Neuronal stem cell (in vitro differentiated cells): ENCODE data around the gene PRXL2A.

ENCODE experiments used
- DNase-seq: peaks from one replicate; pipeline ENCODE4 v3.0.0-alpha.2; 2013; ENCODE audit warnings: low spot score
- H2AFZ ChIP-seq: one replicate; pipeline ENCODE4 v1.6.1; 2013; ENCODE audit warnings: mild to moderate bottlenecking, low read length, inconsistent platforms
- H2AK5ac ChIP-seq: 2 replicates; pipeline ENCODE4 v1.6.1; 2013; ENCODE audit warnings: low read depth, mild to moderate bottlenecking, inconsistent platforms, low read length, moderate library complexity, mixed read lengths
- H2BK120ac ChIP-seq: 2 replicates; pipeline ENCODE4 v1.6.1; 2013; ENCODE audit warnings: low read depth, mild to moderate bottlenecking, inconsistent platforms, low read length, moderate library complexity, mixed read lengths
- H2BK12ac ChIP-seq: one replicate; pipeline ENCODE4 v1.6.1; 2013; ENCODE audit warnings: low read length, inconsistent platforms
- H2BK15ac ChIP-seq: 2 replicates; pipeline ENCODE4 v1.6.1; 2013; ENCODE audit warnings: mild to moderate bottlenecking, low read length, inconsistent platforms, mixed read lengths
- H2BK5ac ChIP-seq: one replicate; pipeline ENCODE4 v1.6.1; 2013; ENCODE audit warnings: inconsistent platforms, mild to moderate bottlenecking, low read length, moderate library complexity
- H3K14ac ChIP-seq: one replicate; pipeline ENCODE4 v1.6.1; 2013; ENCODE audit warnings: low read length, inconsistent platforms
- H3K18ac ChIP-seq: 2 replicates; pipeline ENCODE4 v1.6.1; 2013; ENCODE audit warnings: low read length, inconsistent platforms
- H3K23ac ChIP-seq: 2 replicates; pipeline ENCODE4 v1.6.1; 2013; ENCODE audit warnings: low read depth, mild to moderate bottlenecking, mixed read lengths, low read length, inconsistent platforms; ENCODE audit not compliant: poor library complexity
- H3K27ac ChIP-seq: replicated peaks from 3 replicates; pipeline ENCODE4 v1.5.1; 2013; ENCODE audit warnings: low read length, inconsistent platforms
- H3K27me3 ChIP-seq, 3 experiments: 2 replicates each; pipeline ENCODE4 v1.6.1; 2013; ENCODE audit warnings: low read length in 3 of 3, mild to moderate bottlenecking in 2 of 3, inconsistent platforms in 1 of 3, low read depth in 1 of 3, mixed read lengths in 1 of 3, moderate library complexity in 1 of 3; ENCODE audit not compliant: control insufficient read depth in 3 of 3, insufficient read depth in 3 of 3
- H3K36me3 ChIP-seq, 2 donors: replicated peaks in 1 of 2; 2 replicates each; pipeline ENCODE4 v1.6.1; 2013; ENCODE audit warnings: low read length in 2 of 2; ENCODE audit not compliant: control insufficient read depth in 2 of 2, insufficient read depth in 2 of 2
- H3K4ac ChIP-seq: 2 replicates; pipeline ENCODE4 v1.6.1; 2013; ENCODE audit warnings: inconsistent platforms, mild to moderate bottlenecking, low read length, moderate library complexity
- H3K4me1 ChIP-seq, 2 donors: 1 replicate in 1 of 2; 2 replicates in 1 of 2; pipeline ENCODE4 v1.6.1; 2013; ENCODE audit warnings: low read length in 2 of 2, low read depth in 1 of 2; ENCODE audit not compliant: control insufficient read depth in 2 of 2, insufficient read depth in 1 of 2
- H3K4me2 ChIP-seq: one replicate; pipeline ENCODE4 v1.6.1; 2013; ENCODE audit warnings: mild to moderate bottlenecking, low read length, inconsistent platforms; ENCODE audit not compliant: insufficient read depth, poor library complexity, severe bottlenecking
- H3K4me3 ChIP-seq, 2 donors: 2 replicates each; pipeline ENCODE4 v1.5.1; 2013; ENCODE audit warnings: low read length in 2 of 2, mild to moderate bottlenecking in 2 of 2, inconsistent platforms in 1 of 2, moderate library complexity in 1 of 2
- H3K79me1 ChIP-seq: one replicate; pipeline ENCODE4 v1.6.1; 2013; ENCODE audit warnings: low read depth, mild to moderate bottlenecking, inconsistent platforms, low read length, moderate library complexity
- H3K9ac ChIP-seq: one replicate; pipeline ENCODE4 v1.6.1; 2013; ENCODE audit warnings: mild to moderate bottlenecking, low read depth, low read length, inconsistent platforms; ENCODE audit not compliant: poor library complexity
- H3K9me3 ChIP-seq, 2 donors: replicated peaks in 1 of 2; 2 replicates each; pipeline versions ENCODE3 to v1.6.1; 2013; ENCODE audit warnings: low read length in 2 of 2, mild to moderate bottlenecking in 2 of 2, inconsistent platforms in 1 of 2, low read depth in 1 of 2, mixed read lengths in 1 of 2, moderate library complexity in 1 of 2; ENCODE audit not compliant: control insufficient read depth in 2 of 2, insufficient read depth in 1 of 2
- H4K8ac ChIP-seq: one replicate; pipeline ENCODE4 v1.6.1; 2013; ENCODE audit warnings: low read depth, mild to moderate bottlenecking, inconsistent platforms, low read length, moderate library complexity
- H4K91ac ChIP-seq: one replicate; pipeline ENCODE4 v1.6.1; 2013; ENCODE audit warnings: low read length, low read depth, mild to moderate bottlenecking, inconsistent platforms; ENCODE audit not compliant: poor library complexity
- WGBS, 2 donors: extraction: QIAGEN DNeasy Blood & Tissue Kit; methylation state at CpG; one replicate each; pipeline ENCODE4 v1.1.7; 2013; ENCODE audit warnings: missing lambda C conversion rate in 2 of 2, mixed read lengths in 1 of 2; ENCODE audit not compliant: insufficient read length in 2 of 2, insufficient replicate concordance in 1 of 2; ENCODE audit errors: extremely low coverage in 2 of 2; 5-methylcytosine and 5-hydroxymethylcytosine counted together

PRXL2A gene

DNA sequence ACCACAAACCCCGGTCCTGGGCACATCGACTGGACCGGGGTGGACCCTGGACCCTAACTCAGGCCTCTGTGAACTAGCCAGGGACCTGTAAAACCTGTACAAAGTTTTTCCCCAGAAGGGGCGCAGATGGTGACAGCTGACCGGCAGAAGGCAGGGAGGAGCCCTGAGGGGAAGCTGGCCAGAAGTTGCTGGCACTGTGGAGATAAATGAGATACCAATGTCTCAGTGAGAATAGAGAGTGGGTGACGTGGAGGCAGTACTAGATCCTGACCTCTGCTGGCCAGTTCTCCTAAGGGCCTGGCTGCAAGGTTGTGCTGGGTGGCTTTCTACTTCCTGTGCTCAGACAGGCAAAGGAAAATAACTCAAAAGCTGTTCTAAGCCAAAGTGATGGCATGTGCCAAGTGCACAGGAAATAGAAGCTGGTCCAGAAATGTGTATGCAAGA is 35.2 kb downstream of the PRXL2A start:
- no peak for DNase-seq
- no peaks in the 10 kb centered on the region for H3K79me1 ChIP-seq
- H3K9me3 ChIP-seq, result no peaks in the 10 kb centered on the region
- no peak overlapping the region for H2BK12ac ChIP-seq
- H2BK5ac ChIP-seq, result no peak overlapping the region
- no peak overlapping the region for H3K18ac ChIP-seq
- no peak overlapping the region for H2AK5ac ChIP-seq
- H2BK15ac ChIP-seq, result no peak overlapping the region
- no peak overlapping the region for H3K4me2 ChIP-seq
- no peak overlapping the region for H4K8ac ChIP-seq
- no peaks in the 10 kb centered on the region for H3K36me3 ChIP-seq
- WGBS, 2 donors, result no CpG with 5 or more reads among the region's 6 CpGs
- no peak overlapping the region for H4K91ac ChIP-seq
- no peak overlapping the region for H3K23ac ChIP-seq
- peak overlapping the region; percentile 85 for H2AFZ ChIP-seq
- no peak overlapping the region for H3K4ac ChIP-seq
- peaks cover 5 to 15% of the 10 kb centered on the region in 2 donors for H3K4me1 ChIP-seq
- no peaks in the 10 kb centered on the region for H3K27me3 ChIP-seq
- H3K14ac ChIP-seq, result no peak overlapping the region
- H3K27ac ChIP-seq, result no peak overlapping the region
- H3K9ac ChIP-seq, result no peak overlapping the region
- no peak overlapping the region for H3K4me3 ChIP-seq
- peak overlapping the region; percentile 72 for H2BK120ac ChIP-seq

DNA sequence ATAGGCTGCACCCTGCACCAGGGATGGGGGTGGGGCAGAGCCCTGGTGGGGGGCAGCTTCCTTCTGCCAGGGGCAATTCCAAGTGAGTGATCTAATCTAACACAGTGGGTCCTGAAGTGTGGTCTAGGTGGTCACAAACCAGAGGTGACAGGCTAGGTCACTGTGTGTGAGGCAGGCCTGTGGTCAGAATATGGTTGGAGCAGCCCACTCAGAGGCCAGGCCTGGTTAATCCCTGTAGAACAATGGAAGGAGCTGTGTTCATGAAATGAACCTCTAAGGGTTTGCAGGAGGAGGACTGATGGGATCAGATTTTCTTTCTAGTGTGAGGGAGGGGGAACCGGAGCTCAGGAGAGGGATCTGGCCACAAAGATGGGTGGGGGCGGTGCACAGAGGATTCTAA is 35.8 kb downstream of the PRXL2A start:
- Histone ChIP-seq H3K27me3 (no peaks in the 10 kb centered on the region), H3K14ac (no peak overlapping the region), H4K91ac (no peak overlapping the region), H3K9me3 (no peaks in the 10 kb centered on the region), H3K4me2 (no peak overlapping the region), H3K18ac (no peak overlapping the region), H2BK15ac (no peak overlapping the region), H3K4me3 (no peak overlapping the region), H3K36me3 (no peaks in the 10 kb centered on the region), H3K79me1 (no peaks in the 10 kb centered on the region), H2BK5ac (no peak overlapping the region), H3K4ac (no peak overlapping the region), H2BK120ac (no peak overlapping the region), H3K23ac (no peak overlapping the region), H2AFZ (peak overlapping the region; percentile 85), H2AK5ac (no peak overlapping the region), H2BK12ac (no peak overlapping the region), H4K8ac (no peak overlapping the region), H3K27ac (no peak overlapping the region), H3K9ac (no peak overlapping the region), H3K4me1 (peaks cover 5 to 15% of the 10 kb centered on the region in 2 donors)
- DNase-seq, result no peak
- no CpG with 5 or more reads among the region's 2 CpGs for WGBS, 2 donors

GRCh38 chr10:80444646-80445319 is 36.4 kb downstream of the PRXL2A start:
- H3K4me3 ChIP-seq, result no peak overlapping the region
- no CpG with 5 or more reads among the region's 11 CpGs for WGBS, 2 donors
- peak overlapping the region; percentile 85 for H2AFZ ChIP-seq
- no peaks in the 10 kb centered on the region for H3K9me3 ChIP-seq
- H3K4me2 ChIP-seq, result no peak overlapping the region
- H2BK5ac ChIP-seq, result no peak overlapping the region
- H4K8ac ChIP-seq, result no peak overlapping the region
- no peaks in the 10 kb centered on the region for H3K79me1 ChIP-seq
- no peak overlapping the region for H2BK15ac ChIP-seq
- H3K23ac ChIP-seq, result no peak overlapping the region
- H3K4ac ChIP-seq, result no peak overlapping the region
- no peak overlapping the region for H2BK120ac ChIP-seq
- peak overlapping the region; percentile 16 for H3K27ac ChIP-seq
- no peak overlapping the region for H4K91ac ChIP-seq
- no peak overlapping the region for H3K18ac ChIP-seq
- peak; percentile 70 for DNase-seq
- no peak overlapping the region for H3K14ac ChIP-seq
- peaks cover 5 to 15% of the 10 kb centered on the region in 2 donors for H3K4me1 ChIP-seq
- H2BK12ac ChIP-seq, result no peak overlapping the region
- no peaks in the 10 kb centered on the region for H3K36me3 ChIP-seq
- no peak overlapping the region for H2AK5ac ChIP-seq
- no peaks in the 10 kb centered on the region for H3K27me3 ChIP-seq
- no peak overlapping the region for H3K9ac ChIP-seq

DNA sequence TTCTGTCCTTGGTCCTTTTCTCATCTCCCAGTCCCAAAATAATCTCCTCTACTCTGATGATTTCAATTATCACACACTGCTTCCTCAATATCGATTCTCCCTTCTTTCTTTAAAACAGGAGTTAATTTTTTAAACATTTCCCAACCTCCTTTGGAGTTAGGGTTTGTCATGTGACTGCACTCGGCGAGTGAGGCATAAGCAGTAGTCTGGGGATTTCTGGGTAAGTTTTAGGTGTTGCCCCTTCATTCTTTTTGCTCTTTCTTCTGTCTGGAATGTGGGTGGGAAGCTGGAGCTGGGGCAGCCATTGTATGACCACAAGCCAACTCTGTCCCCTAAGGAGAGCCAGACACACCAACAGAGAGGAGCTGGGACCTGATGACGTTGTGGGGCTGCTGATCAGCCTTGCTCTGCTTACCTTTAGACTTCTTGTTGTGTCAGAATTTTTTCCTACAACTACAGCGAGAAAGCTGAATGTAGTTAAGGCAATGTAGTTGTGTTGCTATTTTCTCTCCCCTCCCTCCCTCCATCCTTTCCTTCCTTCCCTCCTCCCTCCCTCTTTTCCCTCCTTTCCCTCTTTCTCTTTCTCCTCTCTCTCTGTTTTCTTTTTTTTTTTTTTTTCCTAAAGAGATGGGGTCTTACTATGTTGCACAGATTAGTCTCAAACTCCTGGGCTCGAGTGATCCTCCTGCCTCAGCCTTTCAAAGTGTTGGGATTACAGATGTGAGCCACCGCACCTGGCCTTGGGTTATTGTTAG is 39.3 kb downstream of the PRXL2A start:
- Histone ChIP-seq H2BK15ac (no peak overlapping the region), H3K4ac (no peak overlapping the region), H3K9ac (no peak overlapping the region), H3K9me3 (peaks cover 0 to 2% of the 10 kb centered on the region in 2 donors), H4K8ac (no peak overlapping the region), H2BK12ac (no peak overlapping the region), H2BK5ac (no peak overlapping the region), H3K23ac (no peak overlapping the region), H2AFZ (peak overlapping the region; percentile 6), H2BK120ac (no peak overlapping the region), H3K36me3 (no peaks in the 10 kb centered on the region), H3K79me1 (no peaks in the 10 kb centered on the region), H3K18ac (no peak overlapping the region), H3K27ac (no peak overlapping the region), H2AK5ac (no peak overlapping the region), H3K27me3 (no peaks in the 10 kb centered on the region), H4K91ac (no peak overlapping the region), H3K4me2 (no peak overlapping the region), H3K4me3 (no peak overlapping the region), H3K4me1 (peaks cover 5 to 15% of the 10 kb centered on the region in 2 donors), H3K14ac (peak overlapping the region; percentile 12)
- no peak for DNase-seq
- WGBS, 2 donors, result 100% methylated on average over 1 of the region's 7 CpGs; no CpG with 5 or more reads in 1 of the 2 donors
